OCI-LY1 (cell line): ENCODE measurements around the gene PUM1.

Experiments used
- CTCF ChIP-seq: fragments of 200-600 bp; sonication (generic), shearing (Covaris generic); IDR thresholded peaks from 2 replicates; pipeline ENCODE4 v1.5.1; 2017; ENCODE audit warnings: mild to moderate bottlenecking, antibody characterized with exemption, low read length, moderate library complexity, mixed read lengths
- EZH2 ChIP-seq: fragments of 200-600 bp; sonication (generic), shearing (Covaris generic); IDR thresholded peaks from 2 replicates; pipeline ENCODE4 v1.8.0; 2017; ENCODE audit warnings: borderline replicate concordance, mixed run types, mild to moderate bottlenecking, antibody characterized with exemption, low read length, moderate library complexity, mixed read lengths

- TF ChIP-seq CTCF (no peak), EZH2 (no peak)
Measured at GRCh38 chr1:30988045-30988444, 77.5 kb downstream of the PUM1 start.
